HepG2 (cell line): ENCODE data around the gene DMGDH. TPM values are rescaled to one million over a fixed set of nuclear protein-coding genes. Genes with fewer than 3 reads are reported as not detected.

Experiments used
- AHR ChIP-seq: IDR thresholded peaks from 2 replicates; pipeline ENCODE4 v1.6.1; 2018; ENCODE audit warnings: missing genetic modification reagents, missing compliant biosample characterization
- ASH2L ChIP-seq: fragments of 300-600, 200-600 bp; sonication (generic); IDR thresholded peaks from 2 replicates; pipeline ENCODE4 v1.7.0; 2017; ENCODE audit warnings: low read depth, mild to moderate bottlenecking, moderate library complexity, mixed read lengths, low read length; ENCODE audit not compliant: insufficient read length
- ATF1 ChIP-seq: IDR thresholded peaks from 2 replicates; pipeline ENCODE4 v1.6.1; 2016; ENCODE audit warnings: mild to moderate bottlenecking, control low read depth
- CCDC6 ChIP-seq: sonication (generic); formaldehyde crosslinking; IDR thresholded peaks from 2 replicates; pipeline ENCODE4 v1.8.1; 2022; ENCODE audit warnings: mild to moderate bottlenecking, missing genetic modification reagents, moderate library complexity
- FOXA3 ChIP-seq: IDR thresholded peaks from 2 replicates; pipeline ENCODE4 v1.6.1; 2016; ENCODE audit warnings: missing genetic modification reagents, missing compliant biosample characterization
- HNF4A ChIP-seq: sonication (generic); formaldehyde crosslinking; IDR thresholded peaks from 2 replicates; pipeline ENCODE4 v1.4.0; 2020; ENCODE audit warnings: missing genetic modification reagents
- RCOR2 ChIP-seq: IDR thresholded peaks from 2 replicates; pipeline ENCODE4 v1.6.1; 2016; ENCODE audit warnings: missing biosample characterization, missing genetic modification reagents
- SALL1 ChIP-seq: sonication (generic); formaldehyde crosslinking; IDR thresholded peaks from 2 replicates; pipeline ENCODE4 v1.8.0; 2022; ENCODE audit warnings: mild to moderate bottlenecking, missing genetic modification reagents
- SKI ChIP-seq: fragments of 450-650 bp; IDR thresholded peaks from one replicate; pipeline ENCODE4 v1.6.1; 2018; ENCODE audit warnings: mild to moderate bottlenecking; ENCODE audit not compliant: partially characterized antibody
- SOX13 ChIP-seq, 3 experiments: fragments of 450-650 bp in 1 of 3; sonication (generic) in 1 of 3; formaldehyde crosslinking in 1 of 3; IDR thresholded peaks in 2 of 3; conservative IDR thresholded peaks in 1 of 3; 2 replicates each; pipeline versions ENCODE4 v1.5.0 to v1.6.1; 2016 to 2020; ENCODE audit warnings: antibody characterized with exemption in 1 of 3, mild to moderate bottlenecking in 1 of 3, missing compliant biosample characterization in 1 of 3, missing genetic modification reagents in 1 of 3, moderate library complexity in 1 of 3
- TBX3 ChIP-seq: fragments of 450-650 bp; IDR thresholded peaks from 2 replicates; pipeline ENCODE4 v1.6.1; 2017; ENCODE audit warnings: antibody characterized with exemption, mild to moderate bottlenecking, inconsistent platforms, borderline replicate concordance
- XRCC5 ChIP-seq: fragments of 200-400 bp; formaldehyde crosslinking; optimal IDR thresholded peaks from 2 replicates; pipeline ENCODE3; 2017; ENCODE audit warnings: mild to moderate bottlenecking, low read length
- ZNF7 ChIP-seq: IDR thresholded peaks from 2 replicates; pipeline ENCODE4 v1.6.1; 2016; ENCODE audit warnings: missing biosample characterization, missing genetic modification reagents
- polyA plus RNA-seq, 8 experiments: library from polyadenylated mRNA; depleted of rRNA in 3 of 8; stranded (reverse) in 7 of 8; unstranded in 1 of 8; fragments of >200 nt; fragmentation: Illumina TruSeq in 4 of 8; extraction: Trizol in 4 of 8; gene quantifications; 2 replicates each; pipeline versions ENCODE4 v1.2.1 to v1.2.3, GENCODE V29; 2011 to 2016; ENCODE audit warnings: low read depth in 4 of 8, missing spikeins in 1 of 8, mixed read lengths in 1 of 8; ENCODE audit not compliant: insufficient read depth in 1 of 8
- total RNA-seq, 5 experiments: library from RNA; depleted of rRNA; stranded (reverse); fragments of >200 nt; fragmentation: Illumina TruSeq; extraction: Trizol; gene quantifications; 2 replicates each; pipeline ENCODE4 v1.2.3, GENCODE V29; 2016; ENCODE audit warnings: low read depth in 1 of 5
- TF ChIP-seq, protein P1 (sequence below): sonication (generic); IDR thresholded peaks from 2 replicates; pipeline ENCODE4 v1.6.1; 2016; ENCODE audit warnings: low read depth, borderline replicate concordance
- TF ChIP-seq, protein P2 (sequence below): IDR thresholded peaks from 2 replicates; pipeline ENCODE4 v1.6.1; 2016; ENCODE audit warnings: low read depth
- TF ChIP-seq, protein P3 (sequence below), 2 experiments: IDR thresholded peaks; 2 replicates each; pipeline ENCODE4 v1.6.1; 2011 to 2012; ENCODE audit warnings: low read length in 2 of 2, borderline replicate concordance in 1 of 2, low read depth in 1 of 2, mild to moderate bottlenecking in 1 of 2, moderate library complexity in 1 of 2
- TF ChIP-seq, protein P4 (sequence below): sonication (generic); formaldehyde crosslinking; IDR thresholded peaks from 2 replicates; pipeline ENCODE4 v1.4.0; 2020; ENCODE audit warnings: missing genetic modification reagents, borderline replicate concordance
- TF ChIP-seq, protein P5 (sequence below): sonication (generic); formaldehyde crosslinking; IDR thresholded peaks from 2 replicates; pipeline ENCODE4 v1.4.0; 2020; ENCODE audit warnings: missing genetic modification reagents

DMGDH gene
- total and polyA plus RNA-seq, 2 of the 13 experiments (the other 11 are each of a cell fraction or from before 2014, with no cell fraction given), result 3.6 to 7.9 TPM

DNA sequence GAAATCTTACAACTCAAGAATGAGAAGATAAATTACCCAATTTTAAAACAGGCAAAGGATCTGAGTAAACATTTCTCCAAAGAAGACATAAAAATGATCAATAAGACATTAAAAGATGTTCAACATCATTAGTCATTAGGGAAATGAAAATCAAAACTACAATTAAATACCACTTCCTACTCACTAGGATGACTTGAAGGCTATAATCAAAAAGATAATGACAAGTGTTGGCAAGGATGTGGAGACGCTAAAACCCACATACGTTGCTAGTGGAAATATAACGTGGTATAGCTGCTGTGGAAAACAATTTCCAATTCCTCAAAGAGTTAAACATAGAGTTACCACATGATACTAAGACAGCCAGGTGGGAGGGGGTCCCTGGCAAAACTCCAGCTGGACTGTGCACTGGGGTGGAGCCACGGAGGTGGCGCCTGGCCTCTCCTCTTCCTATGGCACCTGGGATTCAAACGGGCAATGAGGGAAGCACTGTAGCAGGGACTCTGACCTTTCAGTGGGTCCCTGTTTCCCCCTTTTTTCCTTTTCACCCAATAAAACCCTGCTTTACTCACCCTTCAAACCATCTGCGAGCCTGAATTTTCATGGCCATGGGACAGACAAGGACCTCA lies 90.2 kb downstream of the DMGDH start (continued):
- TF ChIP-seq, protein P1, sequence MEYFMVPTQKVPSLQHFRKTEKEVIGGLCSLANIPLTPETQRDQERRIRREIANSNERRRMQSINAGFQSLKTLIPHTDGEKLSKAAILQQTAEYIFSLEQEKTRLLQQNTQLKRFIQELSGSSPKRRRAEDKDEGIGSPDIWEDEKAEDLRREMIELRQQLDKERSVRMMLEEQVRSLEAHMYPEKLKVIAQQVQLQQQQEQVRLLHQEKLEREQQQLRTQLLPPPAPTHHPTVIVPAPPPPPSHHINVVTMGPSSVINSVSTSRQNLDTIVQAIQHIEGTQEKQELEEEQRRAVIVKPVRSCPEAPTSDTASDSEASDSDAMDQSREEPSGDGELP, result peak; percentile 67; the same call in 1 of the 2 replicates
- TF ChIP-seq SOX13 (IDR thresholded peaks at IDR 0.05) (no peak), SOX13 (CRISPR knock-in tag; conservative IDR thresholded peaks at IDR 0.05 in 1 of 2, IDR thresholded peaks at IDR 0.05 in 1 of 2) (peak in 1 of 2 experiments; percentile 57; a peak in 1 of 4 replicates), TBX3 (peak; percentile 35; the same call in 1 of the 2 replicates), ATF1 (CRISPR knock-in tag) (no peak), SALL1 (CRISPR knock-in tag) (peak; percentile 89), AHR (CRISPR knock-in tag) (no peak), ZNF7 (peak; percentile 96), ASH2L (peak; percentile 43), FOXA3 (CRISPR knock-in tag) (peak; percentile 23; the same call in 1 of the 2 replicates), XRCC5 (peak; percentile 23), HNF4A (CRISPR knock-in tag) (peak; percentile 93), CCDC6 (CRISPR knock-in tag) (peak; percentile 39; the same call in 1 of the 2 replicates), RCOR2 (CRISPR knock-in tag) (no peak), SKI (peak; percentile 58)
- TF ChIP-seq, protein P2, sequence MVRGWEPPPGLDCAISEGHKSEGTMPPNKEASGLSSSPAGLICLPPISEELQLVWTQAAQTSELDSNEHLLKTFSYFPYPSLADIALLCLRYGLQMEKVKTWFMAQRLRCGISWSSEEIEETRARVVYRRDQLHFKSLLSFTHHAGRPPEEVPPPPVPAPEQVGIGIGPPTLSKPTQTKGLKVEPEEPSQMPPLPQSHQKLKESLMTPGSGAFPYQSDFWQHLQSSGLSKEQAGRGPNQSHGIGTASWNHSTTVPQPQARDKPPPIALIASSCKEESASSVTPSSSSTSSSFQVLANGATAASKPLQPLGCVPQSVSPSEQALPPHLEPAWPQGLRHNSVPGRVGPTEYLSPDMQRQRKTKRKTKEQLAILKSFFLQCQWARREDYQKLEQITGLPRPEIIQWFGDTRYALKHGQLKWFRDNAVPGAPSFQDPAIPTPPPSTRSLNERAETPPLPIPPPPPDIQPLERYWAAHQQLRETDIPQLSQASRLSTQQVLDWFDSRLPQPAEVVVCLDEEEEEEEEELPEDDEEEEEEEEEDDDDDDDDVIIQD, result peak; percentile 74; the same call in 1 of the 2 replicates
- TF ChIP-seq, protein P3, sequence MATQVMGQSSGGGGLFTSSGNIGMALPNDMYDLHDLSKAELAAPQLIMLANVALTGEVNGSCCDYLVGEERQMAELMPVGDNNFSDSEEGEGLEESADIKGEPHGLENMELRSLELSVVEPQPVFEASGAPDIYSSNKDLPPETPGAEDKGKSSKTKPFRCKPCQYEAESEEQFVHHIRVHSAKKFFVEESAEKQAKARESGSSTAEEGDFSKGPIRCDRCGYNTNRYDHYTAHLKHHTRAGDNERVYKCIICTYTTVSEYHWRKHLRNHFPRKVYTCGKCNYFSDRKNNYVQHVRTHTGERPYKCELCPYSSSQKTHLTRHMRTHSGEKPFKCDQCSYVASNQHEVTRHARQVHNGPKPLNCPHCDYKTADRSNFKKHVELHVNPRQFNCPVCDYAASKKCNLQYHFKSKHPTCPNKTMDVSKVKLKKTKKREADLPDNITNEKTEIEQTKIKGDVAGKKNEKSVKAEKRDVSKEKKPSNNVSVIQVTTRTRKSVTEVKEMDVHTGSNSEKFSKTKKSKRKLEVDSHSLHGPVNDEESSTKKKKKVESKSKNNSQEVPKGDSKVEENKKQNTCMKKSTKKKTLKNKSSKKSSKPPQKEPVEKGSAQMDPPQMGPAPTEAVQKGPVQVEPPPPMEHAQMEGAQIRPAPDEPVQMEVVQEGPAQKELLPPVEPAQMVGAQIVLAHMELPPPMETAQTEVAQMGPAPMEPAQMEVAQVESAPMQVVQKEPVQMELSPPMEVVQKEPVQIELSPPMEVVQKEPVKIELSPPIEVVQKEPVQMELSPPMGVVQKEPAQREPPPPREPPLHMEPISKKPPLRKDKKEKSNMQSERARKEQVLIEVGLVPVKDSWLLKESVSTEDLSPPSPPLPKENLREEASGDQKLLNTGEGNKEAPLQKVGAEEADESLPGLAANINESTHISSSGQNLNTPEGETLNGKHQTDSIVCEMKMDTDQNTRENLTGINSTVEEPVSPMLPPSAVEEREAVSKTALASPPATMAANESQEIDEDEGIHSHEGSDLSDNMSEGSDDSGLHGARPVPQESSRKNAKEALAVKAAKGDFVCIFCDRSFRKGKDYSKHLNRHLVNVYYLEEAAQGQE (IDR thresholded peaks at IDR 0.05; ENCODE audit: borderline replicate concordance in 1 of 2, low read depth in 1 of 2, low read length in 2 of 2), result 0 out of 4 replicates have a peak, but pooled peaks of 1 of the 2 experiments have one; percentile 21
- TF ChIP-seq, protein P4, sequence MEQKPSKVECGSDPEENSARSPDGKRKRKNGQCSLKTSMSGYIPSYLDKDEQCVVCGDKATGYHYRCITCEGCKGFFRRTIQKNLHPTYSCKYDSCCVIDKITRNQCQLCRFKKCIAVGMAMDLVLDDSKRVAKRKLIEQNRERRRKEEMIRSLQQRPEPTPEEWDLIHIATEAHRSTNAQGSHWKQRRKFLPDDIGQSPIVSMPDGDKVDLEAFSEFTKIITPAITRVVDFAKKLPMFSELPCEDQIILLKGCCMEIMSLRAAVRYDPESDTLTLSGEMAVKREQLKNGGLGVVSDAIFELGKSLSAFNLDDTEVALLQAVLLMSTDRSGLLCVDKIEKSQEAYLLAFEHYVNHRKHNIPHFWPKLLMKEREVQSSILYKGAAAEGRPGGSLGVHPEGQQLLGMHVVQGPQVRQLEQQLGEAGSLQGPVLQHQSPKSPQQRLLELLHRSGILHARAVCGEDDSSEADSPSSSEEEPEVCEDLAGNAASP (CRISPR knock-in tag), result peak; percentile 26; the same call in 1 of the 2 replicates
- TF ChIP-seq, protein P5, sequence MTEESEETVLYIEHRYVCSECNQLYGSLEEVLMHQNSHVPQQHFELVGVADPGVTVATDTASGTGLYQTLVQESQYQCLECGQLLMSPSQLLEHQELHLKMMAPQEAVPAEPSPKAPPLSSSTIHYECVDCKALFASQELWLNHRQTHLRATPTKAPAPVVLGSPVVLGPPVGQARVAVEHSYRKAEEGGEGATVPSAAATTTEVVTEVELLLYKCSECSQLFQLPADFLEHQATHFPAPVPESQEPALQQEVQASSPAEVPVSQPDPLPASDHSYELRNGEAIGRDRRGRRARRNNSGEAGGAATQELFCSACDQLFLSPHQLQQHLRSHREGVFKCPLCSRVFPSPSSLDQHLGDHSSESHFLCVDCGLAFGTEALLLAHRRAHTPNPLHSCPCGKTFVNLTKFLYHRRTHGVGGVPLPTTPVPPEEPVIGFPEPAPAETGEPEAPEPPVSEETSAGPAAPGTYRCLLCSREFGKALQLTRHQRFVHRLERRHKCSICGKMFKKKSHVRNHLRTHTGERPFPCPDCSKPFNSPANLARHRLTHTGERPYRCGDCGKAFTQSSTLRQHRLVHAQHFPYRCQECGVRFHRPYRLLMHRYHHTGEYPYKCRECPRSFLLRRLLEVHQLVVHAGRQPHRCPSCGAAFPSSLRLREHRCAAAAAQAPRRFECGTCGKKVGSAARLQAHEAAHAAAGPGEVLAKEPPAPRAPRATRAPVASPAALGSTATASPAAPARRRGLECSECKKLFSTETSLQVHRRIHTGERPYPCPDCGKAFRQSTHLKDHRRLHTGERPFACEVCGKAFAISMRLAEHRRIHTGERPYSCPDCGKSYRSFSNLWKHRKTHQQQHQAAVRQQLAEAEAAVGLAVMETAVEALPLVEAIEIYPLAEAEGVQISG, result 0 out of 2 replicates have a peak, but pooled peaks have one; percentile 38
